HG03520 (cell line): Measurements from ENCODE around the gene PIGR.
"Not testable (repeated sequence)": the region's sequence is repeated elsewhere in the genome, so short reads cannot be mapped to it uniquely, and the experiment has no call there.

Experiments
- ATAC-seq: cut with Tn5 transposase; IDR thresholded peaks from one replicate; pipeline ENCODE4 v1.9.1; 2021; ENCODE audit warnings: mild to moderate bottlenecking, moderate library complexity; ENCODE audit not compliant: unreplicated experiment

The PIGR gene

GRCh38 chr1:206937425-206937824 is 8.8 kb downstream of the PIGR start:
- ATAC-seq, result no peak

DNA sequence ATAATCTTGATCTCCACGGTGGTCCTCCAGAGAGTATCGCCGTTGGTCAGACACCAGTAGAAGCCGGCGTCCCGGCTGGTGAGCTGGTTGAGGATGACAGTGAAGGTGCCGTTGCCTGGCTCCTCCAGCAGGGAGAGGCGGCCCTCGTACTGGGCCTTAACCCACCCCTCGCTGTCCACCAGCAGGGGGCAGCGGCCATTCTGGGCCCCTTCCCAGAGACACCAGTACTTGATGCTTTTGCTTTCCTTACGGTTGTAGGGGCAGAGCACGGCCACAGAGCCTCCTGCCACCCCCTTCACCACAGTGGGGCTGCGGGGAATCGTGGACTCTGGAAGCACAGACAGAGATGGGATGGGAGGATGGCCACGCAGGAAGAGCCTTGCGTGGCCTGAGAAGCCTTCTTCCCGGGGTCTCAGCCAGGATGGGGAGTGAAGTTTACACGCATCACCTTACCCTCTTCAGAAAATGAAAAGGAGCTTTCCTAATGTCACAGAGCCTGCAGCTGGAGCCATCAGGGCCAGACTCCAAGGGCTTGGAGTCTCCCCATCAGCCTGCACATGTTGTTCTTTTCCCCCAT is 10.7 kb downstream of the PIGR start:
- ATAC-seq, result no peak

DNA sequence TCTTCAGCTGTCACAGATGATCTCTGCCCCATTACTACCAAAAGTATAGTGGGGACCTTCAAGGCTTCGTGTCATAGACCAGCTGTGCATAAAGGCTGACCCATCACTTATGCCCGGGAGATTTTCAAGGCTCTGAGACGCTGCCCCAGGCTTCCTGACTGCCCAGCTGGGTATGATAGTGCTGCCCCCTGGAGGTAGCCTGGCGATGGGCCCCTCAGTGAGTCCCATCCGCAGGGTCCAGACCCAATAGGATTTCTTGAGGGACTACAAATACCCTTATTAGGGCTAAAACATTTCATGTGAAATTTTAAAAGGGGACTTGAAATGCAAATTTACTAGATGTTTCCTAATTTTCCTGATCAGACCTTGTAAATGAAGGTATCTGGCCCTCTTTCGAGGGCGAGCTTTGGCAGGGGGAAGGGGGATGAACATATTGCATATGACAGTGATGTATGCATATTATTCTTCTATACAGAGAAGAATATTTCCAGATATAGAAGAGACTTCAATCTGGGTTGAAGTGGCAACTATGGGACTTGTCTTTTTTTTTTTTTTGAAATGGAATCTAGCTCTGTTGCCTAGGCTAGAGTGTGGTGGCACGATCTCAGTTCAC is 12.8 kb downstream of the PIGR start:
- no peak for ATAC-seq

GRCh38 chr1:206932177-206932576 is 14.1 kb downstream of the PIGR start:
- ATAC-seq, result no peak

DNA sequence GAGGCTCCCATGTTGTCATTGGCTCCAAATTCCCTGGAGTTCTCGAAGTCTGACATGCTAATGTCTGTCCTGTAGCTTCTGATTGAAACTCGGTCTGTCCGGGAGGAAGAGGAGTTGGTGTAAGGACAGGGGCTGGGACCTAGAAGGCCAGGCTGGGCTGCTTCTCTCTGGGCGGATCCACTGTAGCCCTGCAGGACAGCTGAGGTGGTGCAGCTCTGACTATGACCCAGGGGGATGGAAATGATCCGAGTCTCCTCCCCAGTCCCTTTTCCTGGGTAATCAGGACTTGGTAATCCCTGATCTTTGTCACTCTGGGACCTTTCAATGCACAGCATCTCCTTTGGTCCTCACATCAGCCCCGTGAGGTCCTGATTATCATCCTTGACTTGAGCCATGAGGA is 14.6 kb downstream of the PIGR start:
- ATAC-seq, result no peak

- peak; percentile 54 for ATAC-seq
Observed at GRCh38 chr1:206930210-206930798, 16.0 kb downstream of the PIGR start.

DNA sequence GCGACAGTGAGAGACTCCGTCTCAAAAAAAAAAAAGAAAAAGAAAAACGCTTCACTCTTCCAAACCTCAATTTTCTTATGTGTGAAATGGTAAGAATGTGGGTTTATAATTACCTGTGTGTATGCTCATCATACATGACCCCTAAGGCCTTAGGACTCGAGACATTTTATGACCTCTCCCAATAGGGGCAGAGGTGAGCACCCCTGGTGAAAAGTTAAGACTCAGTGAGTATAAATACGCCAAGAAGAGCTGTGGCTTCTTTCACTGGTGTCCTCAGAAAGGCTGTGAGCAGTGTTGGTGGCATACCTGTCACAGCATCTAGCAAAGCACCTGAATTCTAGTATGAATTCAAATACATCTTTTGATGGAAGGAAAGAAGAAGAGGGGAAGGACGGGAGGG is 16.7 kb downstream of the PIGR start:
- no peak for ATAC-seq

DNA sequence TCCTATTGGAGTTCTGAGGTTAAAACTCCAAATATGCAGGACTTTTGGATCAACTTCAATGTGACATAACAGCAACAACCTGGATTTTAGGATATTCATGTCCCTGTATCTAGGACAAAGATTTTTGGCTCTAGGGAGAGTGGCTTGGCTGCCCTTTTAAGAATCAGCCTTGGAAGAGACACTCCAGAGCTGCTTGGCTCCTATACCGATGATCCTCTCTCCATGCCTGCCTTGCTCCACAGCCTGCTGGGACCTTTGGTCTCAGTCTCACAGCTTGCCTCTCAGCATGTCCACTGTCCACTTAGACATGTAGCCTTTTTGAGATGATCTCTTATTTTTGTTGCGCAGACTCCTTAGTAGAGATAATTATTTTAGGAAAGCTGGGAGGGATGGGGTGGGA is 20.0 kb downstream of the PIGR start:
- ATAC-seq, result no peak

GRCh38 chr1:206925106-206925736 is 21.0 kb downstream of the PIGR start:
- ATAC-seq, result peak; percentile 57

- peak; percentile 12 for ATAC-seq
Observed at GRCh38 chr1:206924592-206925105, 21.6 kb downstream of the PIGR start.

DNA sequence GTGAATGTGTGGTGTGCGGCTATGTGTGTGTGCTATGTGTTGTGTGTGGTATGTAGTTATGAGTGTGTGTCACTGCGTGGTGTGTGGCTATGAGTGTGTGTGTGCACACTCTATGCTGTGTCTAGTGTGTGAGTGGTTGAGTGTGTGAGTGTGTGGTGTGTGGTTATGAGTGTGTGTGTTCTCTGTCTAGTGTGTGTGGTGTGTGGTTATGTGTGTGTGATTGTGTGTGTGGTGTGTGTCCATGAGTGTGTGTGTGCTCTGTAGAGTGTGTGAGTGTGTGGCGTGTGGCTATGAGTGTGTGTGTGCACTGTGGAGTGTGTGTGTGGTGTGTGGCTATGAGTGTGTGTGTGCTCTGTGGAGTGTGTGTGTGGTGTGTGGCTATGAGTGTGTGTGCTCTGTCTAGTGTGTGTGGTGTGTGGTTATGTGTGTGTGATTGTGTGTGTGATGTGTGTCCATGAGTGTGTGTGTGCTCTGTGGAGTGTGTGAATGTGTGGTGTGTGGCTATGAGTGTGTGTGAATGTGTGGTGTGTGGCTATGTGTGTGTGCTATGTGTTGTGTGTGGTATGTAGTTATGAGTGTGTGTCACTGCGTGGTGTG is 22.2 kb downstream of the PIGR start:
- ATAC-seq, result not testable (repeated sequence)

DNA sequence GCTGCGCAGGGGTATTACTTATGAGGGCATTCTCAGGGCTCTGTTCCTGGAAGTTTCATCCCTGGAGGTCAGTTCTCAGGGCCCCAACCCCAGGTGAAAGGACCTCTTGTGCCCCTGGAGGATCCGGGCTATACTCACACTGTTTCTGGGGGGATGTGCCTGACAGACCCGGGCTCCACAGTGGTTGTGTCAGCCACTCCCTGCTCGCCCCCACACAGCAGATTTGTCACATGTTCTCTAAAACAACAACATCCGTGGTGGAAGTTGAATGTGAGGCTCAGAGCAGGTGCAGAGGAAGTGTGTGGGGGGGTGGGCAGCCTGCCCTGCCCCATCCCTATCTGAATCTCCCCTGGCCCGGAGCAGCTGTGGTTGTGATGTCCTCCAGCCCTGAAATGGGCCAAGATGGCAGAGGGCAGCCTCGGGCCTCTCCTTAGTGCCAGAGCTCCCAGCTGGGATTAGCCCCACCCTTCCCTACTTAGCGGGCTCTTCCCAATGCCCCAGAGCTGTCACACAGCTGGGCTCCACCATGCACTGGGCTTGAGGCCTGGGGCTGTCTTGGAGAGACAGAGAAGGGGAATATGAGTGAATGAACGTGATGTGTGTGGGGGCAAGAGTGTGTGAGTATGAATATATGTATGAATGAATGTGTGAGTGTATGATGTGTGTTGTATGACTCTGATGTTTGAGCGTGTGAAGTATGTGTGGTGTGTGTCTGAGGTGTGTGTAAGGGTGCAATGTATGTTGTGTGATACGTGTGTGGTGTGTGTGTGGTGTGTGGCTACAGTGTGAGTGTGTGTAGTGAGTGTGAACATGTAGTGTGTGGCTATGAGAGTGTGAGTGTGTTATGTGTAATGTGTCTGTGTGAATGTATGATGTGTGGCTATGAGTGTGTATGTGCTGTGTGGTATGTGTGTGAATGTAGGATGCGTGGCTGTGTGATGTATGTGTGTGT is 23.0 kb downstream of the PIGR start:
- ATAC-seq, result peak; percentile 34

DNA sequence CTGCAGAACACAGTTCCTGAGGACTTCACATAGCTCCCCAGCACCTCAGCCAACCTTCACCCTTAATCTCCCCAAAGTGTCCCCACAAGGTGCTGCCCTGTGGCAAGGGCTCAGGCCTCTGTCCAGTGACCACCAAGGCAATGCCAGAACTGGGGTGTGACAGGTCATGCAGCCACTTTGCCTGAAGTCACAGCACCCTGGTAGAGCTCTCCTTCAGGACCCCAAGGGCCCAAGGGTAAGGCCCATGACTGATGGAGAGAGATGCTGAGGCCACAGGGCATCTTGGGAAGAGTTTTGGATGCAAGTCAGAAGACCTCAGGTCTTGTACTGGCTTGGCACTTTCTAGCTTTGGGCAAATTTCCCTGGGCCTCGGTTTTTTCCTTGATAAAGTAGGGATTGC is 23.7 kb downstream of the PIGR start:
- no peak for ATAC-seq

DNA sequence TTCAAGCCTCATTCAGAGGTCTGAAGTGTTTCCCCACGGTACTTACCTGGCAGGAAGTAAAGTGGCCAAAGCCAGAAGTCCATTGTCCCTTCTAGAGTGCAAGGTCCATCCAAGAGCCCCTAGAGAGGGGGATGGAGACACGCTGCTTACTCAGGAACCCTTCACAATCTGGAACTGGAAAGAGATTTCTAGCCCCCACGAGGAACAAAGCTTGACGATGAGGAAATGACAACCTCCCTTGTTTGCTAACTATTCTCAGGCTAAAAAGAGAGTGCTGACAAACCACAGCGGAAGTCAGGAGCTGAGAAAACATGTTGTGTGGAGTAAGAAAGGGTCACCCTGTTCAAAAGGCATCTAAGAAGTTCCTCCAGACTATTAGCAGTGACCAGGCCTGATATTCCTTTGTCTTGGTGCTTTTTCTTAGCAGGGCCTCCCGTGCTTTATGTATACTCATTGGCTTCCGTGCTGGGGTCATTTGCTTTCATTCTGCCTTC is 24.4 kb downstream of the PIGR start, which contains the start of gene FCMR:
Gene FCMR, minus strand, starts transcription at position 170 of the 494 bp plus-strand sequence. Its CDS starts 87 bp downstream, at position 83.
- ATAC-seq, result no peak

DNA sequence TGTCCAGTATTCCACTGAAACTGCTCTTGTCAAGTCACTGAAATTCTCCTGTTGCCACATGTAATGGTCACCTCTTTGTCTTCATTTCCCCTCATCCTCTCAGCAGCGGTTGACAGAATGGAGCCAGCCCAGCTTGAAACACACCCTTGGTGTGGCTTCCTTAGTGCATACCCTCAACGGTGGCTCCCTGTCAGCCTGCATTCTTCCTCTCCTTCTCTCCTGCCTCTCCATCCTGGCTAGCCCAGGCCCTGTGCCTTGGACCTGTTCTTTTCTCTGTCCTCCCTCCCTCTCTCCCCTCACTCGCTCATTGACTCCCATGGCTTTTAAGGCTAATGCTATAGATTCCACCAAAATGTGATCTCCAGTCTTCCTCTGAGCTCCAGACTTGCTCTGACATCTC is 28.2 kb downstream of the PIGR start:
- ATAC-seq, result no peak

DNA sequence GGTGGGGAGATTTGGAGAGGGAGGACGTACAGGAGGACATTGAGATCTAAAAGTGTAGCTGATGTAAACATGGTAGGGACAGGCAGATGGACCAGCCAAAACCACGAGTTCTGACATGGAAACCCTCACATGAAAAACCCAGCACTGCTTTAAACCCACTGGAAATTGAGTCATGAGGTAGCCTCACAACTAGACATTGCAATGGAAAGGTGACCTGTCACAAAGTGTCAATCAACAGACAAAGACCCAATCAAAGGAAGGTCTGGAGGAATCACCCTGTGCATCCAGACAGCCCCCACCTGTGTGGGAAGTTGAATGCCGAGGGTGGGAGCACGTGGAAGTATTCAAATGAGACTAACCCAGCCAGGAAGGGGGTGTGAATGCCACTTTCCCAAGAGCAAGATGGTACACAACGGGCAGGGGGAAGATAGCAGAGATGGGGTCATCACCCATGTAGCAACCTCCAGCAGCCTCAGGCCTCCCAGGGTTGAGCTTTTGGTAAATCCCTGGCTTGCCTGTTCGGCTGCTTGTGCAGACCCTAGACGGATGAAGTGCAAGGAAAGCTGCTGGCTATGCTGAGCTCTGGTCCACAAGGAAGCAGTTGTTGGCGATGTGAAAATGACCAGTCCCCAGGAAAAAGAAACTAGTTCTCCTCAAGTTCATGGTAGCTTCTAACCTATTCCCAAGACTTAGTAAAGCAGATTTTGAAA is 30.1 kb downstream of the PIGR start:
- no peak for ATAC-seq

GRCh38 chr1:206915030-206915735 is 31.1 kb downstream of the PIGR start:
- ATAC-seq, result no peak

GRCh38 chr1:206913766-206914537 is 32.3 kb downstream of the PIGR start:
- no peak for ATAC-seq
